Measurements from ENCODE around the gene NTM.

GRCh38 chr11:131465746-131466145 is 95.3 kb downstream of the NTM start:
- TF ChIP-seq POLR2AphosphoS5 (IDR thresholded peaks at IDR 0.05; ENCODE audit: insufficient read depth, low read depth, low read length): no peak
- TF ChIP-seq CTCF (IDR thresholded peaks at IDR 0.05; ENCODE audit: extremely low read depth in 1 of 2, insufficient read depth in 1 of 2, low read depth in 1 of 2, low read length in 2 of 2): no peak
- TF ChIP-seq EZH2 (IDR thresholded peaks at IDR 0.05; ENCODE audit: borderline replicate concordance, low read depth, low read length, severe bottlenecking): no peak
- no peak for TF ChIP-seq POLR2A (IDR thresholded peaks at IDR 0.05; ENCODE audit: low read depth, low read length)
- TF ChIP-seq GATA2 (IDR thresholded peaks at IDR 0.05; ENCODE audit: insufficient read depth, insufficient read length, low read depth, low read length): no peak
- TF ChIP-seq JUN (IDR thresholded peaks at IDR 0.05; ENCODE audit: borderline replicate concordance, insufficient read depth, insufficient read length, low read depth): no peak

All from endothelial cell of umbilical vein (primary cell).